HepG2 (cell line): ENCODE data around the gene HOXA13. TPM values are rescaled to one million over a fixed set of nuclear protein-coding genes. Genes with fewer than 3 reads are reported as not detected.
A peak's percentile ranks its signal among the peaks of the same experiment; 100 is the strongest.

Source experiments
- AHR ChIP-seq: IDR thresholded peaks from 2 replicates; pipeline ENCODE4 v1.6.1; 2018; ENCODE audit warnings: missing genetic modification reagents, missing compliant biosample characterization
- CC2D1A ChIP-seq: sonication (generic); formaldehyde crosslinking; IDR thresholded peaks from 2 replicates; pipeline ENCODE4 v1.8.1; 2023; ENCODE audit warnings: mild to moderate bottlenecking, missing genetic modification reagents
- DRAP1 ChIP-seq: IDR thresholded peaks from 2 replicates; pipeline ENCODE4 v1.6.1; 2016; ENCODE audit warnings: missing genetic modification reagents, missing compliant biosample characterization
- ISX ChIP-seq: sonication (generic); formaldehyde crosslinking; conservative IDR thresholded peaks from 2 replicates; pipeline ENCODE4 v1.5.0; 2020; ENCODE audit warnings: missing genetic modification reagents
- NFIB ChIP-seq: sonication (generic); formaldehyde crosslinking; IDR thresholded peaks from 2 replicates; pipeline ENCODE4 v1.9.0; 2021; ENCODE audit warnings: missing genetic modification reagents, mild to moderate bottlenecking, borderline replicate concordance
- PHF8 ChIP-seq: sonication (generic); formaldehyde crosslinking; IDR thresholded peaks from 2 replicates; pipeline ENCODE4 v1.5.0; 2020; ENCODE audit warnings: missing genetic modification reagents
- RAD51 ChIP-seq: fragments of 450-650 bp; IDR thresholded peaks from 2 replicates; pipeline ENCODE4 v1.6.1; 2016; ENCODE audit warnings: borderline replicate concordance
- SMARCC2 ChIP-seq: fragments of 450-650 bp; IDR thresholded peaks from 2 replicates; pipeline ENCODE4 v1.6.1; 2017; ENCODE audit warnings: antibody characterized with exemption, mild to moderate bottlenecking
- SNAPC2 ChIP-seq: sonication (generic); formaldehyde crosslinking; IDR thresholded peaks from 2 replicates; pipeline ENCODE4 v1.8.1; 2022; ENCODE audit warnings: mild to moderate bottlenecking, missing genetic modification reagents
- SP1 ChIP-seq, 2 experiments: fragments of 450-650 bp in 1 of 2; sonication (generic) in 1 of 2; formaldehyde crosslinking in 1 of 2; IDR thresholded peaks; 2 replicates each; pipeline versions ENCODE4 v1.4.0 to v1.6.1; 2016 to 2020; ENCODE audit warnings: missing genetic modification reagents in 1 of 2
- SPEN ChIP-seq: sonication (generic); formaldehyde crosslinking; IDR thresholded peaks from 2 replicates; pipeline ENCODE4 v1.5.1; 2020; ENCODE audit warnings: low read depth, mild to moderate bottlenecking, missing genetic modification reagents
- ZBED4 ChIP-seq: sonication (generic); formaldehyde crosslinking; IDR thresholded peaks from 2 replicates; pipeline ENCODE4 v1.4.0; 2020; ENCODE audit warnings: missing genetic modification reagents, borderline replicate concordance
- ZFP36L2 ChIP-seq: sonication (generic); formaldehyde crosslinking; IDR thresholded peaks from 2 replicates; pipeline ENCODE4 v1.4.0; 2020; ENCODE audit warnings: missing genetic modification reagents
- ZNF562 ChIP-seq: sonication (generic); formaldehyde crosslinking; IDR thresholded peaks from 2 replicates; pipeline ENCODE4 v1.8.0; 2022; ENCODE audit warnings: missing genetic modification reagents, borderline replicate concordance
- ZNF574 ChIP-seq: sonication (generic); formaldehyde crosslinking; IDR thresholded peaks from 2 replicates; pipeline ENCODE4 v1.4.0; 2020; ENCODE audit warnings: missing genetic modification reagents
- ZNF749 ChIP-seq: sonication (generic); formaldehyde crosslinking; IDR thresholded peaks from 2 replicates; pipeline ENCODE4 v1.8.0; 2022; ENCODE audit warnings: mild to moderate bottlenecking, missing genetic modification reagents, moderate library complexity, borderline replicate concordance
- ZSCAN25 ChIP-seq: sonication (generic); formaldehyde crosslinking; IDR thresholded peaks from 2 replicates; pipeline ENCODE4 v1.8.0; 2022; ENCODE audit warnings: mild to moderate bottlenecking, missing genetic modification reagents
- polyA plus RNA-seq, 8 experiments: library from polyadenylated mRNA; depleted of rRNA in 3 of 8; stranded (reverse) in 7 of 8; unstranded in 1 of 8; fragments of >200 nt; fragmentation: Illumina TruSeq in 4 of 8; extraction: Trizol in 4 of 8; gene quantifications; 2 replicates each; pipeline versions ENCODE4 v1.2.1 to v1.2.3, GENCODE V29; 2011 to 2016; ENCODE audit warnings: low read depth in 4 of 8, missing spikeins in 1 of 8, mixed read lengths in 1 of 8; ENCODE audit not compliant: insufficient read depth in 1 of 8
- total RNA-seq, 5 experiments: library from RNA; depleted of rRNA; stranded (reverse); fragments of >200 nt; fragmentation: Illumina TruSeq; extraction: Trizol; gene quantifications; 2 replicates each; pipeline ENCODE4 v1.2.3, GENCODE V29; 2016; ENCODE audit warnings: low read depth in 1 of 5
- TF ChIP-seq, protein P1 (sequence below): sonication (generic); formaldehyde crosslinking; IDR thresholded peaks from 2 replicates; pipeline ENCODE4 v1.4.0; 2020; ENCODE audit warnings: missing genetic modification reagents, mild to moderate bottlenecking, borderline replicate concordance

Gene HOXA13
- total and polyA plus RNA-seq, 2 of the 13 experiments (the other 11 are each of a cell fraction or from before 2014, with no cell fraction given) = 0.01 to 0.04 TPM

DNA sequence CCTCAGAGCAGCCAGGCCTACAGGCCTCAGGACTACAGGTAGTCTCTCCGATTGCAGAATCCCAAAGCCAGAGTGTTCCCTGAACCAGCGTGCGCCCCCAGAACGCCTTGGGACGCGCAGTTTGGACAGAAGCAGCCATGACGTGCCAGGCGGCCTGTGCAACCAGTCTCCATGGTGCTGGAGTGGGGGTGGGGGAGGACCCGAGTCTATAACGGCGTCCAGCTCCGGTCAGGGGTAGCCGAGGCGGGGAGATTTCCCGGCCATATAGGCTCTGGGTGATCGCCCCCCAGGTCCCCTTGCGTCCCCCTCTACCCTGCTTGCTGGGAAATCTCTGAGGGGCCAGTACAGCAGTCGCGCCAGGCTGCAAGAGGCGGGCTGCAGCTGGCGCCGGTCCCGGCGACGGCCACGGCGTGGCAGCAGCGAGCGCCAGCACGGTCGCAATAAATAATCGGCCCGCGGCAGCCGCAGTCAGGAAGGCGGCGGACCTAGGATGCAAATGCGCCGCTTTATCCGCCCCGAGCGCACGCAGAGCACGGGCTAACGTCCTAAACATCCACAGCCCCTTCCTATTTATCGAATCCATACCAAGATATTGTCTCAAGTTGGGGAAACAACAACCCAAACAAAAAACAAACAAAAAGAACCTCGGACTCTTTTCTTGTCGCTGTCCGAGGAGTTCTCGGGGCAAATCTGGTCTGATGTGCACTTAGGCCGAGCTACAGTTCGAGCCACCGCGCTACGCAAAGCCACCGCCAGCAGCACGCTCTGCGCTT lies 49.1 kb downstream of the HOXA13 start (continued):
- TF ChIP-seq, protein P1, sequence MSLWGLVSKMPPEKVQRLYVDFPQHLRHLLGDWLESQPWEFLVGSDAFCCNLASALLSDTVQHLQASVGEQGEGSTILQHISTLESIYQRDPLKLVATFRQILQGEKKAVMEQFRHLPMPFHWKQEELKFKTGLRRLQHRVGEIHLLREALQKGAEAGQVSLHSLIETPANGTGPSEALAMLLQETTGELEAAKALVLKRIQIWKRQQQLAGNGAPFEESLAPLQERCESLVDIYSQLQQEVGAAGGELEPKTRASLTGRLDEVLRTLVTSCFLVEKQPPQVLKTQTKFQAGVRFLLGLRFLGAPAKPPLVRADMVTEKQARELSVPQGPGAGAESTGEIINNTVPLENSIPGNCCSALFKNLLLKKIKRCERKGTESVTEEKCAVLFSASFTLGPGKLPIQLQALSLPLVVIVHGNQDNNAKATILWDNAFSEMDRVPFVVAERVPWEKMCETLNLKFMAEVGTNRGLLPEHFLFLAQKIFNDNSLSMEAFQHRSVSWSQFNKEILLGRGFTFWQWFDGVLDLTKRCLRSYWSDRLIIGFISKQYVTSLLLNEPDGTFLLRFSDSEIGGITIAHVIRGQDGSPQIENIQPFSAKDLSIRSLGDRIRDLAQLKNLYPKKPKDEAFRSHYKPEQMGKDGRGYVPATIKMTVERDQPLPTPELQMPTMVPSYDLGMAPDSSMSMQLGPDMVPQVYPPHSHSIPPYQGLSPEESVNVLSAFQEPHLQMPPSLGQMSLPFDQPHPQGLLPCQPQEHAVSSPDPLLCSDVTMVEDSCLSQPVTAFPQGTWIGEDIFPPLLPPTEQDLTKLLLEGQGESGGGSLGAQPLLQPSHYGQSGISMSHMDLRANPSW (CRISPR knock-in tag) = no peak; the same call in 1 of the 2 replicates
- TF ChIP-seq ZSCAN25 (0 out of 2 replicates have a peak, but pooled peaks have one; percentile 30), ZNF574 (CRISPR knock-in tag) (peak; percentile 33; the same call in 1 of the 2 replicates), SPEN (CRISPR knock-in tag) (peak; percentile 83; the same call in 1 of the 2 replicates), SMARCC2 (no peak), ZBED4 (CRISPR knock-in tag) (no peak), DRAP1 (CRISPR knock-in tag) (no peak), CC2D1A (CRISPR knock-in tag) (no peak), NFIB (CRISPR knock-in tag) (no peak), PHF8 (CRISPR knock-in tag) (peak; percentile 86), SP1 (IDR thresholded peaks at IDR 0.05) (no peak), SP1 (CRISPR knock-in tag; IDR thresholded peaks at IDR 0.05) (no peak), AHR (CRISPR knock-in tag) (no peak), ZNF749 (peak; percentile 72; the same call in 1 of the 2 replicates), RAD51 (no peak), ISX (CRISPR knock-in tag) (no peak), ZNF562 (no peak), ZFP36L2 (CRISPR knock-in tag) (no peak), SNAPC2 (CRISPR knock-in tag) (peak; percentile 51; the same call in 1 of the 2 replicates)
